ENCODE results near the gene ADAMTSL2.

ADAMTSL2 gene

DNA sequence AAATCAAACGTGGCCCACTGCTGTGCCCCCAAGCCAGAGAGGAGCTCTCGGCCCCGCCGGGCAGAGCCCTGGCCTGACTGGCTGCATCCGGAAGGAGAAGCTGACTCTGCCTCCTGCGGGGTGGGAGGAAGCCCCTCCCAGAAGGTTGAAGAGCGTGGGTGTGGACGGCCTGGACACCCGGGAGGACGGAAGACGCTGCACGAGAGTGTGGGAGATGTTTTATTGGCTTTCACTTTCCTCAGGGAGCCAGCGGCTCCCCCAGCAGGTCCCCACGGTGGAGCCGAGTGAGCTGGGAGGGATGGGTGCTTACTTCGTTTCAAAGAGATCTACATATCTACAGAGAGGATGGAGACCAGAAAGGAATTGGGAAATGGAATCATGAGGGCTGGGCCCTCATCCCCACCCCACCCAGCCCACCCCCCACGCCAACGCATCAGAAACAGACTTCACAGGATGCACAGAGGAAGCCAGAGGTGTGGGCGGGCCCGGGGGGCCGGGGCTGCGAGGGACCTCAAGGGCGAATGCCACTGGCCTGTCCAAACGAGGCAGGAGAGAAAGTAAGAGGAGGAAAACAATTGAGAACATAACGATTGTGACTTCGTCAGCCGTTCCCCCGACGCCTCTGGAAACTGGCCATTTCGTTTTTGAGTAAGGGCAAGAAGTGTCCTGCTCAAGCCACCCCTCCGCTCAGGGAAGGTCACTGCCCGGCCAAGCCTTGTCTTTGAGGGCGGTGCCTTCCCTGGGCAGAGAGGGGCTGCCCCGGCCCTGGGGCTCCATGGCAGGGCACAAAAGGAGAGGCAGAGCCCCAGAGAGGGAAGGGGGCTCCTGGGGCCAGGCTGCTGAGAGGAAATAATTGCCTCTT lies 42.6 kb downstream of the ADAMTSL2 start:
- no peak for DNase-seq

DNA sequence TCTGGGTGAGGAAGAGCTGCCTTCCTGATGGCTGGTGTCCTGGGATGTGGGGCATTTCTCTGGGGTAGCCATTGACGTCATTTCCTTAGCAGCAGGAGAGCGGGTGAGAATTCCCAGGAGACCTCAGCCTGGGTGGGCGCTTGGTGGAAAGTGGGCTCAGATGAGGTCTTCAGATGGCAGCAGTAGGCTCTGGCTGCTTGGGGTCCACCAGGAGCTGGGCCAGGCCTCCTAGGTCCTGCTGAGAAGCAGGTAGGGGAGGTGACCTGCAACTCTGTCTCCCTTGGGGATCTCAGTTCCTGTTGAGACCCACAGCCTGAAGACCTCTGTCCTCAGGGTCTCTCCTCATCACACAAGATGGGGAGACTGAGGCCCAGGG lies 43.2 kb downstream of the ADAMTSL2 start:
- no peak for DNase-seq

DNA sequence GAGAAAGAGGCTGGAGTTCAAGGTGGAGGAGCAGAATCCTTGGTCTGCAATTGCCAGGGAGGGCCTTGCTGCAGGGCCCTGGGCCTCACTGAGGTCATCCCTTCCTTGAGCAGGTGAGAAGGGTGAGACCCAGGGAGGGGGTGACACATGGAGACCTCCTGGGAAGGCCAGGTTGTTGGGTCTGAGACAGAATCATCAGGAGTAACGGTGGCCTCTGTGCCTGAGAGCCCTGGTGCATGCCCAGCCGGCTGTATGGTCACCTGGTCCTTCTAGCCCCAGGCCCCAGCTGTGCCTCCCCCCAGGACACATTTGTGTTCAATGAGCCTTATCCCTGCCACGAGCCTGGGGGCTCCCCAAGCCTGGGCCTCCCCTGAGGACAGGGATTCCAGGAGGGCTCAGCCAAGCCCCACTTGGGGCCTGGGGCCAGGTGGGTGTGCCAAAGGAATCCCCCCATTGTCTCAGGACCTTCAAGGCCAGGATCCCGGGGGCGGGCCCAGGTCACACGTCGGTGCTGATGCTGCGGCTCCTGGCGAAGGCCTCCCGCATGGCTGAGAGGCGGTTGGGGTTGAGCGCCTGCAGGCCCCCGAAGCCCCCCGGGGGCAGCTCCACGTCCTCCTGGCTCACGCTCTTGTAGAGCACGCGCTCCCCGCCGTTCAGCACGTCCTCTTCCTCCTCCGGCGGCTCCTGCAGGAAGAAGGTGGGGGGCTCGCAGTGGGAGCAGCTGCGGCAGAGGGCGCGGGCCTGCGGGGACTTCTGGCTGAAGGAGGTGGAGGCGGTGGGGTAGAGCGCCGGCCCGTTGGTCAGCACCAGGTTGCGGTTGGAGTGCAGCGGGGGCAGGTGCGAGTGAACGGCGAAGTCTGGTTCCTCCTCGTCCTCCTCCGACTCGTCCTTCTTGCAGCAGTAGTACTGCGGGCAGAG lies 44.3 kb downstream of the ADAMTSL2 start:
- DNase-seq = no peak

DNA sequence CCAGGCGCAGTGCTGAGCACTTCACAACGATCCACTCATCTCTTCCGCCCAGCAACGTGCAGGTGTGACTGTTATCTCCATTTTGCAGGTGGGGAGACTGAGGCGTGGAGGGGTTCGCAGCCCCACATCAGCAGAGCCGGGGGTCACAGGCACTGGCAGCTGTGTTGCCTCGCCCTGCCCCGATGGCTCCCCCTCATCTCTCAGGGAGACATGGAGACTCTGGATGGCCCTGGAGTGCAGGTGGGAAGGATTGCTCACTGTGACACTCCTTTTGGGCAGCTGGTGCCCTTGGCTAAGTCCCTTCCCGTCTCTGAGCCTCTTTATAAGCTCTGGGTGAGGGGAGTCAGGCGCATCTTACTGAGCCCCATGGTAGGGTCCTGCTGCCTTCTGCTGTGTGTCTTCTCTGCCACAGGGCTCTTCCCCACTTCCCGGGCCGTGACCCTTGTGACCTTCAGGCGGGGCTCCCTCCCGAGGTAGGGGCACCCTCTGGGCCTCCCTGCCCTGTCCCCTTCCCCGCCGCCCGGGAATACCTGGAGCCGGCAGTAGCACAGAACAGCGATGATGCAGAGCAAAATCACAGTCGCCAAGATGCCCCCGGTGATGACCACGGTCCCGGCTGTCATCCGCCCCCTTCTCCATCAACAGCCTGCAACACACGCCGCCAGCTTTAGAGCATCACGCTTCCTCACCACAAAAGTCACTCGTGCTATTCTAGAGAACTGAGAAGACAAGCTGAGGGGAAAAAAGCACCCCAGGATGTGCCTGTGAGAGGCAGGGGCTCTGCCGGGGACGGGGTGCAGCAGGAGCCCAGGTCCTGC lies 45.3 kb downstream of the ADAMTSL2 start:
- no peak for DNase-seq

DNA sequence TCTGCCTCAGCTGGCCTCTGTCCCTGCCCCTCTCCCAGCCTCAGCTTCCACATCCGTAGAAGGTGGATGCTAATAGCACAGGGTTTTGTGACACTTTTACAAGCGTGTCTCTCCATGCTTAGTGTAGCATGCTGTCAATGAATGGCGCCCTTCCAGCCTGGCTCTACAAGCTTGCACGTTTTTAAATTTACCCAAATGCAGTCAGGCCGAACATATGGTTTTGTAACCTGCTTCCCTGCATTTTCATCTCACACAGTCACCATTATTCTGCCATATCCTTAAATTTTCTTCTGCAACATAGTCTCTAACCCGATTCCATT lies 45.9 kb downstream of the ADAMTSL2 start:
- DNase-seq = no peak

DNA sequence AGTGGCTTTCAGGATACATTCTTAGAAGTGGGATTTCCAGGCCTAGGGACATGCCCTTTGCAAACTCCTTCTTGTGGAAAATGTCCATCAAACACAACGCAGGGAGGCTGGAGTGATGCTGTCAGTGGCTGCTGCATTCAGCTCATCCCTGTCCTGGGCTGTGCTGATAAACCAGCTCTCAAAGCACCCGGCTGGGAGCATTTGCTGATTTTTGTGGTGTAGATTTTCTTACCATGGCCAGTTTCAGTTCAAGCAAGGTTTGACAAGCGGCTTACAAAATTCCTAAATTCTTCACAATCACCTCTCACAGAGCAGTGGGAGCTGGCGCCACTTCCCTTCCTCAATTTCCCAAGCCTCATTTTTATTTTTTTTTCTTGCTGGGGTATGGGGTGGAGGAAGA lies 46.5 kb downstream of the ADAMTSL2 start:
- DNase-seq = no peak

DNA sequence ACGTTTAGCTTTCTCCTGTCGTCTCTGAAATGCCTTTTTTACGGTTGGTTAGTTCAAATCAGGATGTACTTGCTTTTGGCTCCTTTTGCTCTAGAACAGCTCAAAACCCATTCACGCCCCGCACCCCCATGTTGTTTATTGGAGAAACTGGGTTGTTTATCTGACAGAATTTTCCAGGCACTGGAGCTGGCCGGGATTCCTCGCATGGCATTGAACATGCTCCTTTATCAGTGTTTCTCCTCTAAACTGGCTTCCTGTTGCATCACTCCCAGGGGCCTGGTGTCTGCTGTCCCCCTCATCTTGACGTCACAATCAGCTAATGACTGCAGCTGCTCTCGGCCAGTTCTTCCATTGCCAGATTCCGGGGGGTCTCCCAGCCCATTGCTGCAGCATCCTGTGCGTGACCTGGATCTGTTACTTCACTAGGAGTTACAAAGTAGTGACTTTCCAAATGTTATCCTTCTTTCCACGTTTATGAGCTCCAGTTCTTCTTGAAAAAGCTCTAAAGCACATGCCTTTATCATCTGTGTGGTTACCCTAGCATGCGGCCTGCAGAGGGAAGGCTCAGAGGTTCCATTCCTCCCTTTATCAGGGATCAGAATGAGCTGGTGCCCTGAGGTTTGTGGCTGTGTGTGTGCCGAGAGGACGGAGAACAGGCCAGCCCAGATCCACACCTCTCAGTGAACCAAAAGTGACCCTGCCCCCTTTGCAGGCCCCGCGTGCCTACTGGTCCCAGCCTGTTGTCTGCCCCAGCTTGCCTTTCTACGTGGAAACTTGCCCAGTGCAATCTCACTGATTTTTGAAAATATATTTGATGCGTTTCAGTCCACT lies 47.2 kb downstream of the ADAMTSL2 start:
- no peak for DNase-seq

DNA sequence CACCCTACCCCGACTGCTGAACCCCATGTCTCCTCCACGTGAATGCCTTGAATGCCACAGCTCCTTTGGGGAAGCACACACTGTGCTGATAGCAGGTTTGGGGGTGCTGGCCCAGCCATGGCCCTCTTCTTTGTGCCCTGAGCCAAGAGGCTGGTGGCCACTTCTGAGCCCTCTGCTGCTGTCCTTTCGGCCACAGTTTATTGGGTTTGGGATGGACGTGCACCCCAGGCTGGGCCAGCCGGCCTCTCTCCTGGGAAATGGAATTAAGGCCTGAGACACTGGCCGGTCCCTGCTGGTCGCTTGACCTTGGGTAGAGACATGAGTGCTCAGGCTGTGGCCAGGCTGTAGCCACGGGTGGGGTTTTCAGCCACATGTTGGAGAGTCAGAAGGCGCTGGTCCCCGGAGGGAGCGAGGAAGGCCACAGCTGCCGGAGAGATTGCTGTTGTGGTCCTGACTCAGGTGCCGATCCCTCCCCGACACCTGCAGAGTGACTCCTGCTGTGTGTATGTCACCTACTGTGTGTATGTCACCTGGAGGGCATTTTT lies 48.1 kb downstream of the ADAMTSL2 start:
- DNase-seq = no peak

DNA sequence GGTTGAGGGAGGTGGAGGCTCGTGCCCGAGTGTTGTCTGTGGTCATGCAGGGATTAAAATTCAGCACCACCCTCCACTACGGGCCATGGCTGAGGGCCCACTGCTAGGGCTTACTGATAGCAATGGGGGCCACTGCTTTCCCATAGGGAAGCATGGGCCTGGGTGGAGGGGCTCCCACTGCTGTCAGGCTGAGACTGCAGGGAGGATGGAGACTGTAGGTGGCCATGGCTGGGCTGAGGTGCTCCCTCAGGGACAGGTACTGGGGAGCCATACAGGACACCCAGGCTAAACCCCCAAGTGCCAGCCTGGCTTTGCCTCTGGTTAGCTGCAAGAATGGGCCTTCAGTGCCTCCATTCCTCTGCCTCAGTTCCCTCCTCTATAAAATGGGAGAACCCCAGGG lies 48.6 kb downstream of the ADAMTSL2 start:
- DNase-seq = no peak

DNA sequence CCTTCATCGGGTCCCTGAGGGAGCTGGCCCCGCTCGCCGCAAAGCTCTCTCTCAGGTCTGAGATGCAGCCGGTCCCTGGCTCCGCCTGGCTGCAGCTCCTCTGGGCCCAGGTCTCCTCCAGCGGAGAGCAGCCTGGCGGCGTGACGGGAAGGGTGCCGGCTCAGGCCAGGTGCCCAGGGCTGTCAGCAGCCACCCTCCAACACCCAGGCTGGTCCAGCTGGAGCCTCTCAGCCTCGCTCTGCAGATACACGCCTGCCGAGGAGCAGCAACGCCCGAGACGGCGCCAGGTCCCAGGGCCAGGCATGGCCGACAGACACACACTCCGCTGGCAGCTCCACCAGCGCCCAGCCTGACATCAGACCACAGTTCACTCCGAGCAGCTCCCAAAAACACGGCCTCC lies 49.1 kb downstream of the ADAMTSL2 start:
- DNase-seq = no peak

DNA sequence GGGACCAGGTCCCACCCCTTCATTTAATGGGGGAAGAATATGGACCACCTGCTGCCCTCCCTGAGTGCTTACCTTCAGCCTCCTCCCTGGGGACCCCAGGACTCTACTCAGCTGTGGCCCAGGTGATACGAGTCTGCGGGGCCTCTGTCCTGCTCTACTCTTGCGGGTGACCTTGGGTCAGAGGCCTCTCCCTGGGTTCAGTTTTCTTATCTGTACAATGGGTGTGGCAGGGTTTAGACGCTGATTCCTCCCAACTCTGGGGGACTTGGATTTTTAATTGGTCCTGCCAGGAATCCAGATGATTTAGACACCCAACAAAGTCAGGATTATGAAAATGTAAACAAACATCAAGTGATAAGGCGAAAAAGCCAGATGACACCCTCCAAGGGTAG lies 49.7 kb downstream of the ADAMTSL2 start:
- DNase-seq = no peak

DNA sequence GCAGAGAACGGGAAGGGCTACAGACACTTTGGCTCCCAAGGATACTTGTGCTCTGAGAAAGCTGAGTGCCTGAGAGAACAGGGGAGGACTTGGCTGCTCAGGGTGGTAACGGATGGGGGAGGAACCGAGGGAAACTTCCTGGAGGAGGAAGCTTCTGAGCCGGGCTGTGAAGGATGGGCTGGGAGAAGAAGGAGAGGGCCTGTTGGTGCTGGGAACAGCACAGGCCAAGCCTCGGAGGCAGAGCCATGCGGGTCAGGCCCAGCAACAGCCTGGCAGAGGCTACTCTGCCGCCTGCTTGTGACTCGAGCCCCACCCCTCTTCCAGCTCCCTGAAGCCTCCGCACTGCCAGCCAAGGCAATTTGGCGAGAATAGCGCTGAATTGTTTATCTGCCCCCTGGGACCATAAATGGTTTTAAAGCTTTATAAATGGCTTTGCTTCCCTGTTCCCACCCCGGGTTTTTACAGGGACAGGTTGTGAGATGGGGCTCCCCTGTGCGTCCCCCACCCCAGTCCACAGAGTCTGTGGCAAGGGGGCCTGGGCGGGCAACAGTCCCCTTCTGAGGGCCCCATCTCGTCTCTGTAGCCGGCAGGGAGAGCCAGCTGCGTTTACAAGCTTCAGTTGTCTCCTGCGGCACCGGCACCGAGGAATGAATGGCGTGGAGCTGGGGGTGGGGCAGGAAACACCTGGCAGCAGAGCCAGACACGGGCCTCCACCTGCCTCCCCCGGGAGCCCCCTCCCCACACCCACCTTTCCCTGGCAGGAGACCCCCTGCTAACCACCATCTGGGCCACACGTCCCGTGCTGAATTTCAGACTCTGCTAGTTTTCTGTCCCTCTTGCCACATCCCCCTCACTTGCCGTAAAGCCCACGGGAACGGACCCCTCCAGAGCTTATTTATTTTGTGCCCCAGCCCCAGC lies 50.3 kb downstream of the ADAMTSL2 start:
- no peak for DNase-seq

DNA sequence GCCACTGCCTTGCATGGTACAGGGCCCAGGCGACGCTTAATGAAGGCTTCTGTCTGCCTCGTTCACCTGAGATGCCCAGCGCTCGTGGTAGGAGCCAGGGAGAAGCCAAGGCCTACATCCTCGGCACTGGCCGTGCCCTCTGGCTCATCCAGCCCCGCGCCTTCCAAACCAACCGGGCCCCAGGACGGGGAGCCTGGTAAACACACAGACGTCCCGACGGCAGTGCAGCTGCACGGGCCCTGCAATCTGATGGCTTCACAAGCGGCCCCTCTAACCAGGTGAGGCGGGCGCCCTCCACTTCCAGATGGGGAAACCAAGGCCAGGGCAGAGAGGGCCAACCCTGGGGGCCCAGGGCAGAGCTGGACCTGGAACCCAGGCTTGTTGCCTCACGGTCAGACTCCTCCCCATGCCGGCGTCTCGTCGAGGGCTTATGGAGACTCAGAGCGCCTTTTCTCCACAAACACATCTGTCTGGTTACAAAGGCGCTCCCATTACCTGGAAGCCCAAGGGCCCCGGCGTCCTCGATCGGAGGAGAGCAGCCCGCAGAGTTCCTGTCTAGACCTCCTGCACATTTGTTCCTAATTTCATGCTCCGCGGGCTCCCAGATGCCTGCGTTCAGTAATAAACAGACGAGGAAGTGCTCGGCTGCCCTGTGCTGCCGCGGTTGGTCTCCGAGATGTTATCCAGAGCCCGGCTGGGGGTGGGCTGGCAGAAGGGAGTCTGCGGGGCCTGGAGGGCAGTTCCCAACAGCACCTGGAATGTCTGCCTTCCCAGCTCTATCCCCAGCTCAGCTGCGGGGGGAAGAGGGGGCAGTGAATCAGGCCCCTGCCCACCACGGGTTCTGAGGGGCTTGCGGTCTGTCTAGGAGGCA lies 51.2 kb downstream of the ADAMTSL2 start:
- no peak for DNase-seq

DNA sequence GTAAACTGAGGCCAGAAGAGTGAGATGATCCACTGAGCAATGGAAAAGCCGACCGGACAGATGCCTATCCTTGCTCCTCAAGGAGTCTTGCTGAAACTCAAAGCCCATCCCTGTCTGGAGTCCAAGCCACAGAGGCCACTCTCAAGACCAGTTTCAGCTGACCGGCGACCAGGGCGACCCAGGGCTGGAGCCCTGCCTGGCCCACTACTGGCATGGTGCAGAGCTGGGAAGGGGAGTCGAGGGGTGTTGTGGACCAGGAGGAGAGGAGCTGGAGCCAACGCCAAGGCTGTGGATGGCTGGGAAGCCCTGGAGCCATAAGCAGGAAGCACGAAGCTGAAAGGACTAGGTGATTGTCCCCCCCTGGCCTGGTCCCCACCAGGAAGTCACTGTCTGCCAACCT lies 52.5 kb downstream of the ADAMTSL2 start:
- DNase-seq = no peak

DNA sequence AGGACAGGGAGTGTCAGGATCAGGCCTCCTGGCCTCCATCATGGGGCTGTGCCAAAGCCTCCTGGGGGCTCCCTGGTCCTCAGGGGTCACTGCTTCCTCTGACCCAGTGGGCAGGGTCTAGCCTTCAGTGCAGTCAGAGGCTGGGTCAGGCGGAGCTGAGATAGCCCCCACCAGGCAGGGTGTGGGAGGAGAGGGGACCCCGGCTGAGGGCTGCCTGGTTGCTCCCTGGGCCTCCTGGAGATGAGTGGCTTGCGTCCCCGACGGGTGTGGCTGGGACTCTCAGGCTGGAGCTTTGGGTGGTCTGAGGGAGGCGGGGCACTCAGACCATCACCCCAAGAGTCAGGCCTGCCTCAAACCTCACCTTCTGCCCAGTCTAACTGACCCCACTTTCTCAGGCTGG lies 53.0 kb downstream of the ADAMTSL2 start:
- no peak for DNase-seq

DNA sequence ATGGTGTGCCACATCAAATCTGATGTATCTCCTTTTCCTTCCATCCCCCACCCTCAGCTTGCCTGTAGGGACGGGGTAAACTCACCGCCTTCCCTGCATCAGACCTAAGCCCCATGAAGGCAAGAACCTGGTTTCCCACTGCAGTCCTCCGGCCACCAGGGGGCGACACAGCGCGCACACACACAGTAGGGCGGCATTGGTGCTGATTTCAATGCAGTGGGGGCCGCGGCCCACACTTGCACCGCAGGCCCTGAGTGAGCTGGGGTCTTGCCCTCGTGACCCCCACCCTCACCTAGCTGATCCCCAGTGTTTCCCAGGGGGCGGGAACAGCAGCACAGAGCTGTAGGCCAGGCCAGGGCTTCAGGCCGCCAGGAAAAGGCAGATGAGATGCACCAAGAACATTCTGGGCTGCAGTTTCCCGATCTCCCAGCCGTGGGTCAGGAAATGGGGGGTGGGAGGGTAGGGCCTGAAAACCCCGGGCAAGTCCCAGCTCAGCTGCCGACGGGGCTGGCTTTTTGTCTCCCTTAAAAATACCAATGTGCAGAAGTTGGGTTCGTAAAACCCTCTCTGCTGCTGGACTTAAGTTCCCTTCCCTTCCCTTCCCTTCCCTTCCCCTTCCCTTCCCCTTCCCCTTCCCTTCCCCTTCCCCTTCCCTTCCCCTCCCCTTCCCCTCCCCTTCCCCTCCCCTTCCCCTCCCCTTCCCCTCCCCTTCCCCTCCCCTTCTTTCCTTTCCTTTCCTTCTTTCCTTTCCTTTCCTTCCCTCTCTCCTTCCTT lies 55.1 kb downstream of the ADAMTSL2 start:
- peak; percentile 79 for DNase-seq

DNA sequence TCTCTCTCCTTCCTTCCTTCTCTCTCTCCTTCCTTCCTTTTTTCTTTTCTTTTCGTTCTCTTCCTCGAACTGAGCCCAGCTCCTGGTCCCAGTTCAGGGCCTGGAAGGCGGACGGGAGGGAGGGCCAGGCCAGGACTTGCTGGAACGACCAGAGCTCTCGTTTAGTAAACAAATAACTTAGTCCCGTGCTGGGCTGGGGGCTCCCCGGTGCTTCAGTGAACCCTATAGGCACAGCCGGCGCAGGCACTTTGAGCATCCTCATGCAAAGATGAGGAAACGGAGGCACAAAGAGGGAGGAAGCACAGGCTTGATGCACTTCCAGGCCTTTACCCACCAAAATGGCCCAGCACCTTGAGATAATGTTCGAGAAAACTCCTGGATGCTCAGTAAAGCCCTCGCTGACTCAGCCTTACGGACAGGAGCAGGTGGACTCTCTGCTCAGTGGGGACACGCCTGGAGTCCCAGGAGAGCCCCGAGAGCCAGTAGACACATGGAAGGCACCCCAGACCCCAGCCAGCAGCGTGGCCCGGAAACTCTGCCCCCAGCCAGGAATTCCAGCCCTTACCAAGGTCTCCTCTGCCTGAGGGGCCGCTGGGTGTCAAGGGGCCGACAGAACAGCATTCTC lies 55.8 kb downstream of the ADAMTSL2 start:
- no peak for DNase-seq

DNA sequence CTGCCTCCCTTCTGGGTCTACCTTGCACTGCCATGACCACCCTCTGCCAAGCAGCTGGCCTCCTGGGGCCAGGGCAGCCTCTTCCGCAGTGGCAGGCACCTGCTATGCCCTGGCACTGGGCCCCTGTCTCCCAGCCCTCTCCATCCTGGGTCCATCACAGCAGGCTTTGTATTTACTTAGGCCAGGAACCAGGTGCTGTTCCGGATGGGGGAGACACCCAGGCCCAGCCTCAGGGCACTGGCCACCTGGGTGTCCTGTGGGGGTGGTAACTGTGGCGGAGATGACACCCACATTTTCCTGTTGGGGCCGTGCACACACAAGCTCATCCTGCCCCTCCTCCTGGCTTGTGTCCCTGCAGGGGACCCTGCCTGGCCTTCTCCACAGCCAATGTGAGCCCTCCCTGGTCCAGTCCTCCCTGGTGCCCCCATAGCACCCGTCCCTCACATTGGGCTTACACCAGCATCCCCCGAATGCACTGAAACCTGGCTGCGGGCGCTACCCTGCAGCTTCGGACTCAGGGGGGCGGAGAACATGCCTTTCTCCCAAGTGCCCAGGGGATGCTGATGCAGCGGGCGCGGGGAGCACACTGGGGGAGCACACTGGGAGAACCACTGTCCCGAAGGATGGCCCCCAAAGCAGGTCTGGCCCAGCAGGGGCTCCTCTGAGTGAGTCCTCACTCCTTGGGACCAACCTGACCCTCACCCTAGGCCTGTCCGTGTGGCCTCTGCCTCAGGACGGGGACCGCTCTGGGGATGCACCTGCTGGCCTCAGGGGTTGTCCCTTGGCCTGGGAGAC lies 56.8 kb downstream of the ADAMTSL2 start:
- no peak for DNase-seq
